A673 (cell line): ENCODE data around the gene POU2AF1. TPM values are rescaled to one million over a fixed set of nuclear protein-coding genes. Genes with fewer than 3 reads are reported as not detected.

Experiments
- BruUV-seq: library from RNA; stranded (reverse); fragments of 400-500 nt; replicated peaks from 2 replicates; lab custom pipeline; 2021; lab: Mats Ljungman, UMichigan
- CTCF ChIA-PET: fragments of 300-600 bp; sonication (Branson Sonifier 250); formaldehyde crosslinking; loops from one replicate; lab custom pipeline; 2022; ENCODE audit warnings: antibody characterized with exemption; lab: Charles Lee
- POLR2A ChIA-PET: fragments of 300-600 bp; sonication (Branson Sonifier 250); formaldehyde crosslinking; loops from one replicate; lab custom pipeline; 2022; ENCODE audit warnings: antibody characterized with exemption; ENCODE audit not compliant: low non-redundant PET; lab: Charles Lee
- DNase-seq: peaks from one replicate; pipeline ENCODE4 v3.0.0-alpha.2; 2015; ENCODE audit warnings: low spot score
- H3K27ac ChIP-seq: fragments of 200-600 bp; sonication (generic); 2 replicates; pipeline ENCODE4 v1.5.1; 2016; ENCODE audit warnings: mixed run types, low read depth, mild to moderate bottlenecking, mixed read lengths, antibody characterized with exemption, low read length; ENCODE audit not compliant: poor library complexity, severe bottlenecking
- H3K27me3 ChIP-seq: fragments of 200-600 bp; sonication (generic); replicated peaks from 2 replicates; pipeline ENCODE4 v1.6.1; 2017; ENCODE audit warnings: mixed run types, low read depth, mild to moderate bottlenecking, mixed read lengths, antibody characterized with exemption, low read length; ENCODE audit not compliant: insufficient read depth, poor library complexity
- H3K36me3 ChIP-seq: fragments of 200-600 bp; sonication (generic); 2 replicates; pipeline ENCODE4 v1.6.1; 2016; ENCODE audit warnings: mixed run types, mild to moderate bottlenecking, mixed read lengths, antibody characterized with exemption, low read length; ENCODE audit not compliant: insufficient read depth, poor library complexity, severe bottlenecking
- H3K4me1 ChIP-seq: fragments of 200-600 bp; sonication (generic); 2 replicates; pipeline ENCODE4 v1.6.1; 2017; ENCODE audit warnings: mixed run types, mild to moderate bottlenecking, mixed read lengths, antibody characterized with exemption, low read length; ENCODE audit not compliant: insufficient read depth, poor library complexity, severe bottlenecking
- H3K4me3 ChIP-seq: fragments of 200-600 bp; sonication (generic); 2 replicates; pipeline ENCODE4 v1.5.1; 2016; ENCODE audit warnings: low read depth, mixed run types, mild to moderate bottlenecking, mixed read lengths, low read length; ENCODE audit not compliant: poor library complexity, severe bottlenecking
- H3K9me3 ChIP-seq: fragments of 200-600 bp; sonication (generic); 2 replicates; pipeline ENCODE4 v1.6.1; 2016; ENCODE audit warnings: mixed run types, low read depth, mild to moderate bottlenecking, mixed read lengths, antibody characterized with exemption, low read length; ENCODE audit not compliant: poor library complexity, severe bottlenecking
- CTCF ChIP-seq: fragments of 300-800, 200-600 bp; sonication (generic); conservative IDR thresholded peaks from 2 replicates; pipeline ENCODE4 v1.5.1; 2017; ENCODE audit warnings: low read depth, mild to moderate bottlenecking, antibody characterized with exemption, low read length, moderate library complexity, mixed read lengths
- EZH2 ChIP-seq: fragments of 200-600 bp; sonication (generic); IDR thresholded peaks from 2 replicates; pipeline ENCODE4 v1.6.1; 2017; ENCODE audit warnings: borderline replicate concordance, low read depth, mild to moderate bottlenecking, mixed read lengths, antibody characterized with exemption, low read length; ENCODE audit not compliant: poor library complexity, severe bottlenecking
- intact Hi-C: fragments of 100-400 bp; cut with micrococcal nuclease; formaldehyde crosslinking; loops from one replicate; pipeline ENCODE4 v1.10.0; 2022; ENCODE audit not compliant: unreplicated experiment
- total RNA-seq: library from RNA; stranded (reverse); gene quantifications from 2 replicates; pipeline ENCODE4 v1.2.3, GENCODE V29; 2021

The POU2AF1 gene
- total RNA-seq, 1 experiment from 2014 or later, result not detected

GRCh38 chr11:111310088-111310487 lies 69.0 kb downstream of the POU2AF1 start:
- Histone ChIP-seq H3K36me3 (no peaks in the 10 kb centered on the region), H3K27ac (no peak overlapping the region), H3K27me3 (no peaks in the 10 kb centered on the region), H3K9me3 (no peaks in the 10 kb centered on the region), H3K4me3 (no peak overlapping the region), H3K4me1 (peaks cover 13% of the 10 kb centered on the region)
- no TSS peak for BruUV-seq
- intact Hi-C loops, result no loop called here
- POLR2A ChIA-PET, result no interaction called here
- TF ChIP-seq EZH2, result no peak
- TF ChIP-seq CTCF, result no peak
- peak; percentile 80 for DNase-seq
- CTCF ChIA-PET, result no interaction called here

GRCh38 chr11:111309215-111309915 lies 69.7 kb downstream of the POU2AF1 start:
- ChIA-PET CTCF (interaction anchor here (0.6 kb wide), 1 partner anchor 1468 kb away, joined by 3 read pairs; no protein-coding TSS in a partner anchor), POLR2A (no interaction called here)
- Histone ChIP-seq H3K4me1 (peaks cover 13% of the 10 kb centered on the region), H3K4me3 (no peak overlapping the region), H3K9me3 (no peaks in the 10 kb centered on the region), H3K36me3 (no peaks in the 10 kb centered on the region), H3K27ac (no peak overlapping the region), H3K27me3 (no peaks in the 10 kb centered on the region)
- BruUV-seq, result no TSS peak
- intact Hi-C loops, result no loop called here
- no peak for DNase-seq
- TF ChIP-seq CTCF, result no peak
- no peak for TF ChIP-seq EZH2

- CTCF ChIA-PET, result no interaction called here
- peak; percentile 24 for DNase-seq
- H3K9me3 ChIP-seq, result no peaks in the 10 kb centered on the region
- H3K4me3 ChIP-seq, result no peak overlapping the region
- peaks cover 21% of the 10 kb centered on the region for H3K4me1 ChIP-seq
- TF ChIP-seq EZH2 (no peak), CTCF (no peak)
- POLR2A ChIA-PET, result no interaction called here
- BruUV-seq, result no TSS peak
- intact Hi-C loops, result no loop called here
- H3K36me3 ChIP-seq, result no peaks in the 10 kb centered on the region
- no peaks in the 10 kb centered on the region for H3K27me3 ChIP-seq
- H3K27ac ChIP-seq, result no peak overlapping the region
Measured at GRCh38 chr11:111308140-111308539, 70.9 kb downstream of the POU2AF1 start.
